HG03159 (cell line): Measurements from ENCODE around the gene KCNQ5.
"Not testable (repeated sequence)": the region's sequence is repeated elsewhere in the genome, so short reads cannot be mapped to it uniquely, and the experiment has no call there.

Source experiments
- ATAC-seq: cut with Tn5 transposase; IDR thresholded peaks from one replicate; pipeline ENCODE4 v1.9.1; 2021; ENCODE audit warnings: mild to moderate bottlenecking, moderate library complexity; ENCODE audit not compliant: unreplicated experiment

The KCNQ5 gene

DNA sequence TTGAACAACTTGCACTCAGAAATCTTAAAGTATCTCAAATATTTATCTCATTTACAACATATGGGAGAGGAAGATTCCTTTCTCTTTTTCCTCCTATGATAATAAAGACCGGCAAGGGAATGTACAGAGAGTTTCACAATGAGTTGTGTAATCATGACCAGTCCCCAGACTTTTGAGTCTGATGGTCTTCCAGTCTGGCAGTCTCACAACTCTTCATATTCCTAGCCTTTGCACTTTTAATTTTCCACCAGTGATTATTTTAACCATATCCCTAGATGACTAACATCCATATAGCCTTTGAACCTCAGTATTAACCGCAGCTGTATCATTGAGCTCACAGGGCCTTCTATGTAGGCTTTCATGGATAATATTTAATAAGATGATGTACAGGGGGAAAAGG, 324.9 kb downstream of the KCNQ5 start:
- ATAC-seq, result no peak

DNA sequence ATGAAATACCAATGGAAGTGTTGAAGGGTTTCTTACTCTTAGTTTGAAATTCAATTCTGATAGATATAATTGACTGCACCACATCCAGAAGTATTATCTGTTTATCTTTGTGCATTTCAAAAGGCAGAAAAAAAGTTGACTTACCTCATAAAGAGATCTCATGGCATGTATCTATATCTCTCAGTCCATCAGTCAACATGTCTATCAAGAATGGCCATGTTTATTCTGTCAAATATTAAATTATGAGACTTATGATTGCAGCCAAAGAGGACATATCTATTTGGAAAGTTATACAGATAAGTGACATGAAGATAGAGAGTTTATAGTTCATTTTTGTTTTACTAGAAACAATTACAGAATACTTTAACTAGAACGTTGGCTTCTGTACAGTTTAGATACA, 325.7 kb downstream of the KCNQ5 start:
- no peak for ATAC-seq

DNA sequence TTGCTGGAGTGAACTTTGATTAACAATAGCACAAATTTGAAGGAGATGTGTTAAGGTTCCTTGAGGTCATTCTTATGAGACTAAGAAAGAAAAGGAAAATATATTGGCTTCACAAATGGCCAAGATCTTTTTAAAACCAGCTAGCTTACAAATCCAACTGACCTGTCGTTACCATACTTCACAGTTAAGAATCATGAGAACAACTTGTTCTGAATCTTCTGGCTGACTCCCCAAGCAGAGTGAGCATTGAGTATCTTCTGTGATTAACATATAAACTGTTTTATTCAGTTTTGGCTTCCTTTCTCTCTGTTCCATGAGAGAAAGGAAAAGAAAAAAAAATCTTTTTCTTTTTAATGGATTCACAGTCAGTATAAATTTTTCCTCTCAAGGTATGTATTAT, 326.3 kb downstream of the KCNQ5 start:
- no peak for ATAC-seq

DNA sequence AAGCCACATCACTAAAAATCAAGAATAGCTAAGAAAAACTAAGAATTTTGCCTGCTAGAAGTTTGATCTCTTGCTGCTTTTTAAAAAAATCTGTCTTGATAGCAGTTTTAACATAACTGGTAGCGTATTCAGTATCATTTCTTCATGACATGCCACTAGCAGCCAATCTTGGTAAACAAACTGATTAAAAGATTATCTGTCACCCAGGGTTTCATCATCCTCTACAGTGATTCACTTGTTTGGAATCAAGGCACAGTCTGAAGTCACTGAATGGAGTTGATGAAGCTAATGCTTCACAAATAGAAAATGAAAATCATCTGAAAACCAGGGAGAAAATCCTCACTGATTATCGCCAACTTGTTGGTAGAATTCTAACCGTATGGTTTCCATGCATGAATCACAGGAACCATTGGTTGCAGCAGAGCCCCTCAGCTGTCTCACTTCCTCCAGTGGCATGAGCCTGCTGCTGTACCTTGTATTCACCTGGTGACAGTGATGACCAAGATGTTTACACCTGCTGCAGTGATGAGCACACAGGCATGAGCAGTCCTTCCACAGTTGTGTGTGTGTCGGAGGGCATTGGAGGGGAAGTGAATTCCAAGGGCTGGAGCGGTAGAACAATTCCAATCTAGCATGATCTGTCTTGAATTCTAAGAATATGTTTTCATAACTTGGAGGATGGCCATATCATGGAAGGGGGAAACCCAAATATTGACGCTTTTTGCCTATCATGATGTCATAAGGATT, 328.4 kb downstream of the KCNQ5 start:
- ATAC-seq, result no peak

DNA sequence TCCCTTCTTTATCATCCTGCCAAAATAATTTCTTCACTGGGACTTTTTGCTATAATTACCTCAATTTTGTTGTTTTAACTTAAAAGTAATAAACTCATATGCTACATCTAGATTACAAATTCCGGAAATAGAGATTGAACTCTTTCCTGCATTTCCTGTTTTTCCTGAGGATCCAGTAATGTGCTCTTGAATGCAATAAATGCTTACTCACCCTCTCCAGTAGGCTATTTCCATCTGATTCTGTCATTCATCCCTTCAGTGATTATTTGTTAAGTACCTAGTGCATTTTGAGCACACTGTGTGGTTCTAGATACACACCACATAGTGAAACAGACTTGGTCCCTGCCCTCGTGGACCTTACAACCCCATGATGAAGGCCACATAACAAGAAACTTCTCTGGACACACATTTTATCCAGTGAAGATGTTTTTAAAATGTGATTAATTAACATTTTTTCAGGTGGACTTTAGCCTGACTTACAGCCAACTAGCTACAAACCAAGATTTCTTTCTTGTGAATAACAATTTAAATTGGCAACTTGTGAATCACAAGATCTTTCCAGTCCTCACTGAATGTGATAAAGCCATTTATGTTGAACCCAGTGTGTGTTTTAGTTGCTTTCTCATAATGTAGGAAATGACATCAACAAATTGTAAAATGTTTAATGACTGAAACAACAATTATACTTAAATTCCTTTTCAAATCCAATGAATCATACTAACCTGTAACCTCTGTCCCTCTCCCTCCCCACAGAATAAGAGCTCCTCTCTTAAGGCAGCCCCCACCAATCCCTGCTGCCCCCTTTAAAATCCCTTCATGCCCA, 331.2 kb downstream of the KCNQ5 start:
- no peak for ATAC-seq

DNA sequence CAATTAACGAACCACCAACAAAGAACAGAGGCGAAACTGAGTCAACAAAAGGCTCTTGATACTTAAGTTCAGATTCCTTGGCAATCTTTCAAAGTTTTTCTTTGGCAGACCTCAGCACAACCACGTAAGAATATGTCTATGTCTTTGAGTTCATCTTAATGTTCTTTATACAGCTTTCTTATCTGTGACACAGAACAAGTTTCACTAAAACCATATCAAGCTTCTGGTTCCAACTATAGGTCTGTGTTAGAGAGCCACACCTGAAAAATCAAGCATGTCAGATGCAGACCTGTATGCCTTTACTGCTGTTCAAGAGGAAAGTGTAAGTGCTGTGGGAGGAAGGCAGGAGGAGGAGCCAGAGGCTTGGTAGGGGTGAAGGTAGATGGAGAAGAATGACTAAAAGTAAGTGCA, 332.1 kb downstream of the KCNQ5 start:
- no peak for ATAC-seq

DNA sequence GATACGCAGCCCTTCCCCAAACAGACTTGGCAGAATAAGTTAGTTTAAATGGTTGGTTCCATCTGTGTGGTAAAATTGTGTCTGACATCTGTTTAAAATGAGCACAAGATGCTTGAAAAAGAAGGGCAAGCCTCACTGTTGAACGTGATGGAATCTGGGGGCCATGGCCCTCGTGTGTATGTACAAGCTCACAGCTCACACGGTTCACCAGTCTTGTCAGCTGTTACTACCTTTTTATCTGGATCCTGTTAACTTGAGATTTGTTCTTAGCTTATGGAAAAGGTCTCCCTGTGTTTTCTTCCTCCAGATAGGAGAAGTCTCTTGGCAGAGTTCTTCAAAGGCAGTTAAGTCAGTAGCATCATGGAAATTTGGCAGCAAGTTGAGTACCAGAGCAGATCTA, 332.9 kb downstream of the KCNQ5 start:
- no peak for ATAC-seq

DNA sequence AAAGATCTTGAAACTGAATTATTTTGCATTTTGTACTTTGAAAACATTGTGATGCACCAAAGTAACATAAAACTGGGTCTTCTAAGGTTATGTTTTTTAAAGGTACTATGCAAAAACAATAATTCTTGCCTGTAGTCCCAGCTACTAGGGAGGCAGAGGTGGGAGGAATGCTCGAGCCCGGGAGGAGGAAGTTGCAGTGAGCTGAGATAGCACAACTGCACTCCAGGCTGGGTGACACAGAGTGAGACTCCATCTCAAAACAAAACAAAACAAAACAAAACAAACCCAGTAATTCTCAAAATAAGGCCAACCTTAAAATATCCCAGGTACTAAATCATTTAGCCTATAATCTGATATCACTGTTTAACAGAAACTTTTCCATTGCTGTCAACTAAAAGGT, 333.8 kb downstream of the KCNQ5 start:
- no peak for ATAC-seq

DNA sequence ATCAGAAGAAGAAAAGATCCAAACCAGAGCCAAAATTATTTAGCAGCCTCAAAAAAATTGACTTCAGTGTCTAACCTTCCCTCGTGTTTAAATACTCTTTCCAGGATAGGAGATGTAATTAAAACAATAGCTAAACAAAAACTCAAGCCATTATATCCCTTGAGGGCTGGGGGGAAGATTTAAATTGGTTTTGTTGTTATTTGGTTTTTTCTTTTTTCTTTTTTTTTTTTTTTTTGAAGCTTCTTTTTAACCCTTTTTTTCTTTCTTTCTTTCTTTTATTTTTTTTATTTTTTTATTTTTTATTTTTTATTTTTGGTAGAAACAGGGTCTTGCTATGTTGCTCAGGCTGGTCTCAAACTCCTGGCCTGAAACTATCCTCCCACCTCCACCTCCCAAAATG, 334.4 kb downstream of the KCNQ5 start:
- no peak for ATAC-seq

DNA sequence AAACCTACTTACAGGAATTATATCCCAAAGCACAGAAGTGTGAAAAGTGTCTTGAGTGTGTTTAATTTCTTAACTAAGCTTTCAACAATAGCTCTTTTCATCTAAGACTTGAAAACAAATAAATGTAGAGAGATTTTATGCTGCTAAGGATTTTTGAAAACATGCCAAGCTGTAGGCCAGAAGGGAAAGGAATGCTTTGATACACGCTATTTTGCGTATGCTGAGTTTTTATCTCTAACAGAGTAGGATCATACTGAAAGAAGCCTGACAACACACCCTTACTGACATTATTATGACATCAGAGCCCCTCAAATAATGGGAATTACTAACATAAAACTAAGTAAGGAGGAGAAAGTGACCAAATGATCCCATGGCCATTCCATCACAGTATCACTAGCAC, 338.0 kb downstream of the KCNQ5 start:
- no peak for ATAC-seq

DNA sequence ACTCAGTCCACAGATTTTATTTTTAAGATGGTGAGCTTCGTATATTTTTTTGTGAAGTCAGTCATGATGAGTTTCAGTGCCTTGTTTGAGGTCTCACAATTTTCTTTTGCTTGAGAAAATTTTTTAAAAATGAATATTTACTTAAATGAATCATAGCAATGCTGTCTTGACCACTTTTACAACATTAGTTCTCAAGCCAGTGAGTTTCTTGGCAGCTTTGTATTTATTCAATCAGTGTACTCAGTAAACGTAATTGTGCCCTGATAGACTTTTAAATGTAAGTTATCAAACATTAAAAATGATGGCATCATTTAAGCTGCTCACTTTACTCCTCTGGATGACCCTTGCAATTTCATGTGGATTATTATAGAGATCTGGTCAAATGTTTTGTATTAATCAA, 342.1 kb downstream of the KCNQ5 start:
- ATAC-seq, result no peak

DNA sequence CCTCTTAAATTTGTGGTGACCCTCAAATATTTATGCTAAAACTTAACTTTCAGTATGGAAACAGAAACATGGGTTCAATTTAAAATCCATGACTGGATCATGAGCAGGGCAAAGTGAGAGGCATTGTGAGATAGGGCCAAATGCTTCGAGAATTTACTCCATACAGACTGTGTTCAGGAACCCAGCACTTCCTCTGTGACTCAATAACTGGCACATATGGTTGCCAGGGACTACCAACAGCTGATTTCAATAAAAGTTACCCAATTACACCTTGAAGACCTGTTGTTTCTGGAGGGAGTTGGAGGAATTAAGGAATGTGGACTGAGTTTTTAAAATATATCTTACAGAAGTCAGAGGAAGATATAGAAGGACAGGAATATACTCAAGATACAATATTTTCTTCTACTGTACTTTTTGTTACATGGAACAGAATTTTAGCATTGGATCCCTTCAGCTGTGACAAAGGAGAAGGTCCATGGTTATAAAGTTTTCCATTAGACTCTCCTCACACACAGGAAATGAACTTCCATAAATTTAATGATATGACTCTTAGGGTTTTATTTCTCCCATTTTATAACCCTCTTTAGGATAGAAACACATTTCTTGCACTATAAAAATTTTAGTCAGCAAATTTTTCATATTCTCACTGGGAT, 344.9 kb downstream of the KCNQ5 start:
- no peak for ATAC-seq

DNA sequence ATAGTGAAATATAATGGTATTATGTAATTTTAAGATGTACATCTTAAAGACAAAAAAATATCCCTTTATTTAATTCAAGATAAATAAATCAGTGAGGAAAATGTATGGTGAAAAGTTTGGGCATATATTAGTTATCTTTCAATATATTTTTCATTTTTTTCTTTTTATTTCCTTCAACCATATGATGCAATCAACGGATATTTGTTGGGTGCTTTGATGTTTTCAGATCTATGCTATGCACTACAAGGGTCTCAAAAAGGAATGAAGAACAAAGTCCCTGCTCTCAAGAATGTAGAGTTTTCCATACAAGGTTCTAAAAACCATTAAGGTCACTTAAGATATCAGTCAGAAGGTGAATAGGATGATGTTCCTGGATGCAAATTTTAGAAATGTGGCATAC, 345.5 kb downstream of the KCNQ5 start:
- no peak for ATAC-seq

DNA sequence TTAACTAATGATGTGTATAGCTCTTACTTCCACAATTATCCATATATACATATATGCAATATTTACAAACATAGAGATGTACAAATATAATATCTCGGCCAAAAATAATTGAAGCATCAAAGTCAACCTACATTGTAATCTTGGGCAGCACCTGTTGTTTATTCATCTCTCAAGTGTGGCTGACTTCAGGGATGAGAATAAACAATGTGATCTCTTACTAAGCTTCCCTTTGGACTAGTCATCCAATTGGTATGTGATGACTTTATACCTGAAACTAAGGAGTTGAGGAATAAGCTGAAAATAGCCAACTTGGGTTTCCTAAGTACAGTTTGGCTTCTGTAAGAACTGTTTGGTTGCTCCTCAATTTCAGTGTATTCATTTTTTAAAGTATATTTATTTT, 346.8 kb downstream of the KCNQ5 start:
- ATAC-seq, result no peak

DNA sequence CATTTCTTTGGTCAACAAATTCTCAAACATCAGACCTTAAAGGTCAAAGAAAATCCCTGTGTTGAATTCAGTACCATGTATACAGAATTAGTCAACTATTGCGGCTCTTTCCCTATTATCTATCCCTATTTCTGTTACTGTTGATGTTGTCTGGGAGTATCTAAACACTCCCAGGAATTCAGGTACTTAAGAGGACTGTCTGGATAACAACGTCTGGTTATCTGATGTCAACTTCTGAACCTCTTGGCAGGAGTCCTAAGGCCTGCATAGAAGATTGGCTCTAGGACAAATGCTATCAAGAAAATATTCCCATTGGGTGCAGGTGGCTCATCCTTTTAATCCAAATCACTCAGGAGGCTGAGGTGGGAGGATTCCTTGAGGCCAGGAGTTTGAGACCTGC, 347.8 kb downstream of the KCNQ5 start:
- no peak for ATAC-seq

DNA sequence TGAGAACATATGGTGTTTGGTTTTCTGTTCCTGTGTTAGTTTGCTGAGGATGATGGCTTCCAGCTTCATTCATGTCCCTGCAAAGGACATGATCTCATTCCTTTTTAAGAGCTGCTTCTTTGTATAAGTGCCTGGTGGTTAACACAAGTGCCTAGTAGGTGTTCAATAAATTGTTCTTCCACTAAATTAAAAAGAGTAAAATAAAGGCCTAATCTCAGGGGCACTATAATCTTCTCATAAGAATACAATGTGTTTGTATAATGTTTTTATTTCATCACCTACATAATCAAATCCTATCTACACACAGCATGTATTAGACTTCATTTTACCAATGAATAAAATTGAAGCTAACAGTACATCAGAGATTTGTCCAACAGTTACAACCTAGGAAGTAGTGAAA, 350.7 kb downstream of the KCNQ5 start:
- ATAC-seq, result no peak

DNA sequence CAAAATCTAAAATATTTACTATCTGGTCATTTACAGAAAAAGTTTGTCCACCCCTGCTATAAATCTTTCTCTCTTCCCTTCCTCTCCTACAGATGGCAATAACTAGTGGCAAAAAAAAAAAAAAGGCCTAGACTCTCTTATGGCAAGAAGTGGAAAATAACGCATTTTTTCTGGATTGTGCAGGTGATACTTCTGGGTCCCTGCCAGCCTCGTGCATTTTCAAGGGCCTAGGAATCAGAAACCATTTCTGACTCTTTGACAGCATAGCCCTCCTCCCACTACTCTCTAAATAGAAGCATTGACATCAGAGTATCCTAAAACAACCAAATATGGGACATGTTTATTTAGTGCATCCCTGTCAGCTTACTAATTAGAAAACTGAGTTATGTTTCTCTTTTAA, 352.4 kb downstream of the KCNQ5 start:
- no peak for ATAC-seq

DNA sequence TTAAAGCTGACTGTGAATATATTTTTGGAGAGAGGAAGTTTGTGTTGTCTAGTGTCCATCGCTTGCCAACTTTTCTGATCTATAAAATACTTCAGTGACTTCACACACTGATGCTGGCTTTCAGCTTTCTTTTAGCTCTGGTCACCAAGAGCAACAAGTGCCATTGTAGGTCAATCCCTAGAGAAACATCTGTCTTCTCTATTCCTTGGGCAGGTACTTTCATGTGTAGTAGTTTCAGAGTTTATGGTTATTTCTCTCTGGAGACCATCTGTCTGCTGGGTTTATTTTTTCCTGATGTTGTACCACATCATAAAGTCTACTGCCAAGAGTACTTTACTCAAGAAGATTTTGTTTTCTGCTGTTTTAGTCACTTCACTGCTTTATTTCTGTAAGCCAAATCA, 353.5 kb downstream of the KCNQ5 start:
- ATAC-seq, result peak; percentile 52

DNA sequence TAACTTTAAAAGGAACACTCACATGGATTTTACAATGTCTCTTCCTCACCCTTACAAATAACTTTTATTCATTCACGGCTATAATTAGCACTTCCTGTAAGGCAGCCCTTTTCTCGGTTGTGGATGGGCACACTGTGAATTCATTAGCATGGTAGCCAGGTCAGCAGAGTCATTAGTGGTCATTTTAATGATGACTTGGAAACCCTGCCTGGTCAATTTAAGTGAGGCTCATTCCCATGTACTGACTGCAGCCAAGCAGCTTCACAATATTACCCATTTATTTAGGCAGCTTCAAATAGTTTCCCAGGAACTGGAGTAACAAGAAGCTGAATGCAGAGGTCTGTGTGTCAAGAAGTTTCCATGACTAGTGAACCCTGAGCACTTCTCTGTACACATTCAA, 354.6 kb downstream of the KCNQ5 start:
- no peak for ATAC-seq

DNA sequence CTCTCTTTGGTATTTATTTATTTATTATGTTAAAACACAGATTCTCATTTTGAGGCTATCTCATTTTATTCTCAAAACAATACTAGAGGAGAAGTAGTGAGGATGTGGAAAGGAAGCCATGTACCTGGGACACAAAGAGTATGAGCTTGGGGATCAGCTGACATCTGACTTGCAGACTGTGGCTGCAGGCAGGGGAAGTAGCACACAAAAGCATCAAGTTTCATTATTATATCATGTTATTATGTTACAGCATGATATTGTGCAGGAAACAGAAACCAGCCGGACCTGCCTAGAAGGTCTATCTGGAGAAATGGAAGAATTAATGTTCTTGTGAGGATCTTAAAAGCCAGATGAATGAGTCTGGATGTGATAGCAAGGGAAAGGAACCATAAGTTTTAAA, 355.2 kb downstream of the KCNQ5 start:
- peak; percentile 95 for ATAC-seq

DNA sequence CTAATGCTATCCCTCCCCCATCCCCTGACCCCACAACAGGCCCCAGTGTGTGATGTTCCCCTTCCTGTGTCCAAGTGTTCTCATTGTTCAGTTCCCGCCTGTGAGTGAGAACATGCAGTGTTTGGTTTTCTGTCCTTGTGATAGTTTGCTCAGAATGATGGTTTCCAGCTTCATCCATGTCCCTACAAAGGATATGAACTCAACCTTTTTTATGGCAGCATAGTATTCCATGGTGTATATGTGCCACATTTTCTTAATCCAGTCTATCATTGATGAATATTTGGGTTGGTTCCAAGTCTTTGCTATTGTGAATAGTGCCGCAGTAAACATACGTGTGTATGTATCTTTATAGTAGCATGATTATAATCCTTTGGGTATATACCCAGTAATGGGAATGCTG, 356.9 kb downstream of the KCNQ5 start:
- ATAC-seq, result not testable (repeated sequence)
